GM06990 (cell line): Measurements from ENCODE around the gene HIPK1.
"Not testable (repeated sequence)": the region's sequence is repeated elsewhere in the genome, so short reads cannot be mapped to it uniquely, and the experiment has no call there.

Source experiments
- DNase-seq: peaks from one replicate; pipeline ENCODE4 v3.0.0-alpha.2; 2011; ENCODE audit not compliant: insufficient read length; ENCODE audit errors: extremely low read depth
- H3K27me3 ChIP-seq: replicated peaks from 2 replicates; pipeline ENCODE4 v1.6.0; 2011; ENCODE audit warnings: low read length; ENCODE audit not compliant: control insufficient read depth, insufficient read depth
- H3K36me3 ChIP-seq: 2 replicates; pipeline ENCODE4 v1.5.1; 2011; ENCODE audit warnings: low read length; ENCODE audit not compliant: control insufficient read depth, insufficient read depth
- H3K4me3 ChIP-seq: replicated peaks from 2 replicates; pipeline ENCODE4 v1.5.1; 2011; ENCODE audit warnings: low read depth, mild to moderate bottlenecking, control low read depth, low read length
- CTCF ChIP-seq: IDR thresholded peaks from 2 replicates; pipeline ENCODE4 v1.5.1; 2011; ENCODE audit warnings: low read length, control low read depth, mild to moderate bottlenecking, inconsistent platforms; ENCODE audit not compliant: insufficient read depth, poor library complexity, severe bottlenecking

The HIPK1 gene

GRCh38 chr1:113946678-113947387 is 17.7 kb downstream of the HIPK1 start:
- no peak for TF ChIP-seq CTCF
- H3K27me3 ChIP-seq, result no peaks in the 10 kb centered on the region
- no peak overlapping the region for H3K4me3 ChIP-seq
- no peaks in the 10 kb centered on the region for H3K36me3 ChIP-seq
- DNase-seq, result no peak

- no peak for DNase-seq
- TF ChIP-seq CTCF, result no peak
- Histone ChIP-seq H3K27me3 (no peaks in the 10 kb centered on the region), H3K4me3 (no peak overlapping the region), H3K36me3 (no peaks in the 10 kb centered on the region)
Observed at GRCh38 chr1:113947388-113948107, 18.4 kb downstream of the HIPK1 start.

GRCh38 chr1:113948151-113948550 is 19.0 kb downstream of the HIPK1 start:
- not testable (repeated sequence) for DNase-seq, H3K4me3 ChIP-seq, H3K36me3 ChIP-seq, H3K27me3 ChIP-seq

GRCh38 chr1:113949007-113949406 is 19.9 kb downstream of the HIPK1 start:
- no peak for DNase-seq

GRCh38 chr1:113950908-113951307 is 21.8 kb downstream of the HIPK1 start:
- Histone ChIP-seq H3K27me3 (no peaks in the 10 kb centered on the region), H3K36me3 (no peaks in the 10 kb centered on the region; the same call in 1 of the 2 replicates), H3K4me3 (no peak overlapping the region)
- no peak for DNase-seq
- TF ChIP-seq CTCF, result no peak

More at GRCh38 chr1:113949007-113949406, 19.9 kb downstream of the HIPK1 start:
- H3K4me3 ChIP-seq, result no peak overlapping the region
- no peaks in the 10 kb centered on the region; the same call in 1 of the 2 replicates for H3K36me3 ChIP-seq
- H3K27me3 ChIP-seq, result no peaks in the 10 kb centered on the region
- TF ChIP-seq CTCF, result no peak

GRCh38 chr1:113951719-113952118 is 22.6 kb downstream of the HIPK1 start:
- no peak overlapping the region for H3K4me3 ChIP-seq
- no peaks in the 10 kb centered on the region; the same call in 1 of the 2 replicates for H3K36me3 ChIP-seq
- no peaks in the 10 kb centered on the region for H3K27me3 ChIP-seq
- TF ChIP-seq CTCF, result no peak
- no peak for DNase-seq
